ENCODE data around the gene EGFL8. TPM values are rescaled to one million over a fixed set of nuclear protein-coding genes. Genes with fewer than 3 reads are reported as not detected.

The EGFL8 gene
- total and polyA plus RNA-seq, 9 of the 15 experiments (the other 6 are each of a cell fraction or from before 2014, with no cell fraction given), result 2.2 to 47.4 (median 14.2) TPM

GRCh38 chr6:32114796-32115195 lies 49.6 kb upstream of the EGFL8 start (continued):
- no peak for TF ChIP-seq AFF4 (CRISPR knock-in tag; IDR thresholded peaks at IDR 0.05)
- no peak for TF ChIP-seq TCF7L2 (IDR thresholded peaks at IDR 0.05; ENCODE audit: low read depth, low read length)
- no peak for TF ChIP-seq IFI16 (CRISPR knock-in tag; IDR thresholded peaks at IDR 0.05)
- TF ChIP-seq THAP7 (CRISPR knock-in tag; IDR thresholded peaks at IDR 0.05), result no peak
- no peak for TF ChIP-seq NFIX (CRISPR knock-in tag; IDR thresholded peaks at IDR 0.05; ENCODE audit: low read depth)
- no peak for TF ChIP-seq PCBP2 (IDR thresholded peaks at IDR 0.05; ENCODE audit: low read depth, low read length, poor library complexity, severe bottlenecking)
- TF ChIP-seq ZNF699 (CRISPR knock-in tag; IDR thresholded peaks at IDR 0.05; ENCODE audit: insufficient replicate concordance), result no peak
- TF ChIP-seq GABPB1 (CRISPR knock-in tag; IDR thresholded peaks at IDR 0.05), result no peak

Data from K562 (cell line).